Neural cell (in vitro differentiated cells): ENCODE results near the gene ARNT2.

Source experiments
- EP300 ChIP-seq: fragments of 450-650 bp; conservative IDR thresholded peaks from 2 replicates; pipeline ENCODE4 v1.6.1; 2014; ENCODE audit warnings: antibody characterized with exemption, mild to moderate bottlenecking, moderate library complexity; ENCODE audit not compliant: poor library complexity, severe bottlenecking
- EZH2 ChIP-seq: fragments of 200-600, 300-800 bp; shearing (Covaris generic), sonication (generic); IDR thresholded peaks from 2 replicates; pipeline ENCODE4 v1.6.1; 2014; ENCODE audit warnings: antibody characterized with exemption, low read length, borderline replicate concordance, mild to moderate bottlenecking; ENCODE audit not compliant: insufficient read depth, poor library complexity, severe bottlenecking
- POLR2AphosphoS5 ChIP-seq: IDR thresholded peaks from 2 replicates; pipeline ENCODE4 v1.6.1; 2012
- RAD21 ChIP-seq: fragments of 450-650 bp; conservative IDR thresholded peaks from 2 replicates; pipeline ENCODE4 v1.6.1; 2014; ENCODE audit warnings: antibody characterized with exemption, mild to moderate bottlenecking, moderate library complexity
- SMC3 ChIP-seq: fragments of 450-650 bp; conservative IDR thresholded peaks from 2 replicates; pipeline ENCODE4 v1.6.1; 2014; ENCODE audit warnings: antibody characterized with exemption, mild to moderate bottlenecking, moderate library complexity; ENCODE audit not compliant: poor library complexity
- TAF1 ChIP-seq: IDR thresholded peaks from 2 replicates; pipeline ENCODE4 v1.6.1; 2012; ENCODE audit warnings: low read depth
- TF ChIP-seq, protein P1 (sequence below): fragments of 450-650 bp; IDR thresholded peaks from 2 replicates; pipeline ENCODE4 v1.5.1; 2014; ENCODE audit warnings: antibody characterized with exemption, mild to moderate bottlenecking, moderate library complexity; ENCODE audit not compliant: poor library complexity, severe bottlenecking

DNA sequence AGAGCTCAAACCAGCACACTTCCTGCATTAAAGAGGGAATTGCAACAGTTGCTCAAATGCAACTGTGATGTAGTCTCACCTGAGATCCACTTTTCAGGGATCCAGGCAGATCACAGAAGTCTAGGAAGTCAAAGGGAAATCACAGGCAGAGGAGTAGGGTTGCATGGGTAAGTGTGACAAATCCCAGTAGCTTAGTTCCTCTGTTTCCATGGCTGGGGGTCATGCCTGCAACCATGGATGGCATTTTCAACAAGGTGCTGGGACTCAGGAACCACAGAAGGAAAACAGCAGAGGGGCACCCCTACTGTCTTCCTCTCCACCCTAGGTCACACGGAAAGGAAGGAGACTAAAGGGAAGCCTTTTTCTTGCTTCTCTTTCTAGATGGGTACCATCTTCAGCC lies 36.5 kb upstream of the ARNT2 start:
- no peak for TF ChIP-seq EP300
- no peak for TF ChIP-seq EZH2
- TF ChIP-seq, protein P1, sequence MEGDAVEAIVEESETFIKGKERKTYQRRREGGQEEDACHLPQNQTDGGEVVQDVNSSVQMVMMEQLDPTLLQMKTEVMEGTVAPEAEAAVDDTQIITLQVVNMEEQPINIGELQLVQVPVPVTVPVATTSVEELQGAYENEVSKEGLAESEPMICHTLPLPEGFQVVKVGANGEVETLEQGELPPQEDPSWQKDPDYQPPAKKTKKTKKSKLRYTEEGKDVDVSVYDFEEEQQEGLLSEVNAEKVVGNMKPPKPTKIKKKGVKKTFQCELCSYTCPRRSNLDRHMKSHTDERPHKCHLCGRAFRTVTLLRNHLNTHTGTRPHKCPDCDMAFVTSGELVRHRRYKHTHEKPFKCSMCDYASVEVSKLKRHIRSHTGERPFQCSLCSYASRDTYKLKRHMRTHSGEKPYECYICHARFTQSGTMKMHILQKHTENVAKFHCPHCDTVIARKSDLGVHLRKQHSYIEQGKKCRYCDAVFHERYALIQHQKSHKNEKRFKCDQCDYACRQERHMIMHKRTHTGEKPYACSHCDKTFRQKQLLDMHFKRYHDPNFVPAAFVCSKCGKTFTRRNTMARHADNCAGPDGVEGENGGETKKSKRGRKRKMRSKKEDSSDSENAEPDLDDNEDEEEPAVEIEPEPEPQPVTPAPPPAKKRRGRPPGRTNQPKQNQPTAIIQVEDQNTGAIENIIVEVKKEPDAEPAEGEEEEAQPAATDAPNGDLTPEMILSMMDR: no peak
- no peak for TF ChIP-seq POLR2AphosphoS5
- TF ChIP-seq TAF1: no peak
- TF ChIP-seq SMC3: no peak
- no peak for TF ChIP-seq RAD21
